Large intestine (tissue), 3 donors: ENCODE results near the gene TAGLN2. TPM values are rescaled to one million over a fixed set of nuclear protein-coding genes. Genes with fewer than 3 reads are reported as not detected.

Experiments
- DNase-seq, 2 donors: peaks; one replicate each; pipeline versions ENCODE4 v3.0.0 to v3.0.0-alpha.2; 2013
- H3K27ac ChIP-seq: one replicate; pipeline ENCODE4 v1.5.1; 2013; ENCODE audit warnings: low read length
- H3K27me3 ChIP-seq: 2 replicates; pipeline ENCODE4 v1.6.1; 2013; ENCODE audit warnings: low read length; ENCODE audit not compliant: control insufficient read depth, insufficient read depth
- H3K36me3 ChIP-seq: 2 replicates; pipeline ENCODE4 v1.6.1; 2013; ENCODE audit warnings: low read length; ENCODE audit not compliant: control insufficient read depth, insufficient read depth
- H3K4me1 ChIP-seq: one replicate; pipeline ENCODE4 v1.6.1; 2013; ENCODE audit warnings: low read length; ENCODE audit not compliant: control insufficient read depth, insufficient read depth
- H3K4me3 ChIP-seq: one replicate; pipeline ENCODE4 v1.5.1; 2013; ENCODE audit warnings: low read length
- H3K9me3 ChIP-seq: one replicate; pipeline ENCODE4 v1.6.1; 2013; ENCODE audit warnings: mild to moderate bottlenecking, low read depth, low read length, moderate library complexity; ENCODE audit not compliant: control insufficient read depth
- WGBS: methylation state at CpG from one replicate; pipeline ENCODE4 v1.1.5; 2013; ENCODE audit warnings: low lambda C conversion rate; ENCODE audit not compliant: insufficient coverage; 5-methylcytosine and 5-hydroxymethylcytosine counted together
- polyA plus RNA-seq: library from polyadenylated mRNA; unstranded; fragments of 120-200 nt; gene quantifications from one replicate; pipeline ENCODE4 v1.2.1, GENCODE V29; 2013

Gene TAGLN2
- polyA plus RNA-seq, 1 donor, result 271 TPM

GRCh38 chr1:159951016-159951415 lies 25.7 kb upstream of the TAGLN2 start:
- Histone ChIP-seq H3K4me1 (peaks cover 18% of the 10 kb centered on the region), H3K4me3 (no peak overlapping the region), H3K9me3 (no peaks in the 10 kb centered on the region), H3K36me3 (no peaks in the 10 kb centered on the region), H3K27me3 (no peaks in the 10 kb centered on the region), H3K27ac (no peak overlapping the region)
- no peak for DNase-seq
- WGBS, result 40% methylated on average over 1 of the region's 2 CpGs

DNA sequence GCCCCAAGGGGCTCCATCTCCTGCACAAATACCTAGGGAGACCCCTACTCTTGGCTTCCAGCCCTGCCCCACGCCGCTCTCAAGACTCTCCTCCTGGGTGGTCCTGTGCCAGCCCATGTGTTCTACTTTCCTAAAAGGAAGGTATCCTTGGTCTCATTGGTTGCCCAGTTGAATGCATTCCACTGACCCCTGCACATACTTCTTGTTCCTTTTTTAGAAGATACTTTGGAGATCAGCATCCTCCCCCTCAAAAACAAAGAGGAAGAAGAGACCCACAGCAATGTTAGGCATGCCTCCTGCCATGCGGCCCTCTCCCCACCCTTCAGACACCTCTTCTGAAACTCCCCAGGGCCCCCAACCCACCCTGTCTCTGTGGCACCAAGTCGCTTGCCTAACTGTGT lies 24.7 kb upstream of the TAGLN2 start:
- Histone ChIP-seq H3K36me3 (no peaks in the 10 kb centered on the region), H3K27ac (no peak overlapping the region), H3K27me3 (no peaks in the 10 kb centered on the region), H3K9me3 (no peaks in the 10 kb centered on the region), H3K4me3 (no peak overlapping the region), H3K4me1 (peaks cover 18% of the 10 kb centered on the region)
- WGBS, result no CpG with 5 or more reads among the region's 4 CpGs
- DNase-seq, result no peak

DNA sequence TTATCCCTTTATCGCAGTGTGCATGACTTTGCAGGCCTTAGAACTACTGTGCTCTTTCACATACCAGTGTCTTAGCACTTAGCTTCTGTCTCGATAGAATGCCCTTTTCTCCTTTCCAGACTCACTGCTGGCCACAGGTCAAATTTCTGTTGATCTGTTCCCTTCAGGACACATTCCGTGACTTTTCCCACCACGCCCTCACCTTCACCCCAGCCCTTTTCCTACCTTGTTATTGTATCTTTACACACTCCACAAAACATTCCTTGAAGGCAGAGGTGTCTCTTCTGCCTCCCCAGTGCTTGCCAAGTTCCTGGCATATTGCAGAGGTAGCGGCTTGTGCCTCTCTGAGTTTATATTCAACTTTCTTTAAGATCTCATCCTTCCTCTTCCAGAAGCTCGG lies 23.8 kb upstream of the TAGLN2 start:
- peak in 1 of 2 donors; percentile 55 for DNase-seq
- Histone ChIP-seq H3K9me3 (no peaks in the 10 kb centered on the region), H3K36me3 (no peaks in the 10 kb centered on the region), H3K4me3 (no peak overlapping the region), H3K27me3 (no peaks in the 10 kb centered on the region), H3K27ac (peak overlapping the region; percentile 32), H3K4me1 (peaks cover 19% of the 10 kb centered on the region)
- WGBS, result 10% methylated on average over 2 of the region's 6 CpGs

- H3K9me3 ChIP-seq, result no peaks in the 10 kb centered on the region
- peaks cover 29% of the 10 kb centered on the region for H3K4me1 ChIP-seq
- WGBS, result no CpG with 5 or more reads among the region's 1 CpG
- no peak for DNase-seq
- H3K27me3 ChIP-seq, result no peaks in the 10 kb centered on the region
- no peak overlapping the region for H3K4me3 ChIP-seq
- no peaks in the 10 kb centered on the region for H3K36me3 ChIP-seq
- no peak overlapping the region for H3K27ac ChIP-seq
Observed at GRCh38 chr1:159947942-159948341, 22.6 kb upstream of the TAGLN2 start.

GRCh38 chr1:159946242-159947187 lies 21.2 kb upstream of the TAGLN2 start:
- H3K27ac ChIP-seq, result peak overlapping the region; percentile 35
- peaks cover 42% of the 10 kb centered on the region for H3K4me1 ChIP-seq
- DNase-seq, result no peak
- no peaks in the 10 kb centered on the region for H3K27me3 ChIP-seq
- H3K36me3 ChIP-seq, result peaks cover 4% of the 10 kb centered on the region
- H3K4me3 ChIP-seq, result peak overlapping the region; percentile 79
- 0% methylated on average over 1 of the region's 9 CpGs for WGBS
- no peaks in the 10 kb centered on the region for H3K9me3 ChIP-seq

- peak; percentile 94 to 96 for DNase-seq
- Histone ChIP-seq H3K4me3 (peak within 1 kb of the TSS; percentile 79), H3K4me1 (peaks cover 50% of the 10 kb centered on the region), H3K9me3 (no peaks in the 10 kb centered on the region), H3K27ac (peak within 1 kb of the TSS; percentile 96), H3K36me3 (peaks cover 4% of the 10 kb centered on the region), H3K27me3 (no peaks in the 10 kb centered on the region)
- no CpG with 5 or more reads among the region's 58 CpGs for WGBS
Observed at GRCh38 chr1:159945483-159946241, 20.4 kb upstream of the TAGLN2 start, which contains the start of gene IGSF9. TSS of gene IGSF9 (minus strand) at chr1:159945613. CDS start at chr1:159943454, 2,159 bp downstream.

- H3K27me3 ChIP-seq, result no peaks in the 10 kb centered on the region
- peak overlapping the region; percentile 79 for H3K4me3 ChIP-seq
- H3K36me3 ChIP-seq, result peaks cover 4% of the 10 kb centered on the region
- peaks cover 58% of the 10 kb centered on the region for H3K4me1 ChIP-seq
- H3K9me3 ChIP-seq, result no peaks in the 10 kb centered on the region
- DNase-seq, result peak in 1 of 2 donors; percentile 48
- WGBS, result 20% methylated on average over 4 of the region's 11 CpGs
- H3K27ac ChIP-seq, result peak overlapping the region; percentile 96
Observed at GRCh38 chr1:159944623-159945455, 19.5 kb upstream of the TAGLN2 start.

- H3K9me3 ChIP-seq, result no peaks in the 10 kb centered on the region
- no peak for DNase-seq
- H3K4me3 ChIP-seq, result peak overlapping the region; percentile 79
- no CpG with 5 or more reads among the region's 9 CpGs for WGBS
- H3K27me3 ChIP-seq, result no peaks in the 10 kb centered on the region
- peaks cover 4% of the 10 kb centered on the region for H3K36me3 ChIP-seq
- peaks cover 58% of the 10 kb centered on the region for H3K4me1 ChIP-seq
- H3K27ac ChIP-seq, result peak overlapping the region; percentile 96
Observed at GRCh38 chr1:159943908-159944622, 18.8 kb upstream of the TAGLN2 start.

- no peak for DNase-seq
- Histone ChIP-seq H3K4me1 (peaks cover 62% of the 10 kb centered on the region), H3K4me3 (peak overlapping the region; percentile 79), H3K36me3 (peaks cover 4% of the 10 kb centered on the region), H3K27me3 (no peaks in the 10 kb centered on the region), H3K27ac (peak overlapping the region; percentile 96), H3K9me3 (no peaks in the 10 kb centered on the region)
- WGBS, result no CpG with 5 or more reads among the region's 5 CpGs
Observed at GRCh38 chr1:159943278-159943640, 18.0 kb upstream of the TAGLN2 start.
